Measurements from ENCODE around the gene MAGI1. TPM values are rescaled to one million over a fixed set of nuclear protein-coding genes. Genes with fewer than 3 reads are reported as not detected.

The MAGI1 gene
- total and polyA plus RNA-seq, 2 donors (not counting 1 experiment from before 2014, with no cell fraction given) = 0.10 to 0.22 TPM

GRCh38 chr3:65856907-65857306, 181.8 kb downstream of the MAGI1 start:
- no peak overlapping the region for H3K4me3 Mint-ChIP-seq
- no peaks in the 10 kb centered on the region for H3K27me3 ChIP-seq (replicated peaks in 1 of 4; ENCODE audit: control extremely low read depth in 1 of 4, control insufficient read depth in 3 of 4, insufficient read depth in 4 of 4, low read length in 3 of 4)
- ATAC-seq (ENCODE audit: low read depth) (no peak), DNase-seq (no peak)
- WGBS (ENCODE audit: insufficient coverage) = 68% methylated on average over 2 of the region's 2 CpGs
- H4K20me1 ChIP-seq (ENCODE audit: control insufficient read depth, insufficient read depth, low read length, poor library complexity, severe bottlenecking) = no peaks in the 10 kb centered on the region
- H3K4me1 Mint-ChIP-seq = no peaks in the 10 kb centered on the region
- no peaks in the 10 kb centered on the region for H3K36me3 ChIP-seq (replicated peaks in 1 of 2; ENCODE audit: control extremely low read depth in 1 of 2, control insufficient read depth in 1 of 2, extremely low read depth in 1 of 2, insufficient read depth in 2 of 2, low read length in 1 of 2)
- TF ChIP-seq EZH2 (IDR thresholded peaks at IDR 0.05; ENCODE audit: borderline replicate concordance, insufficient read depth, low read depth, low read length, poor library complexity, severe bottlenecking) (no peak), CTCF (IDR thresholded peaks at IDR 0.05) (no peak)
- no peaks in the 10 kb centered on the region for H3K79me2 ChIP-seq (ENCODE audit: control insufficient read depth, insufficient read depth, low read length)
- H3K9me3 Mint-ChIP-seq (ENCODE audit: insufficient read depth) = peaks cover 4% of the 10 kb centered on the region
- H3K9ac ChIP-seq (ENCODE audit: low read length) = no peak overlapping the region
- H3K27ac ChIP-seq (ENCODE audit: low read length in 2 of 2) = no peak overlapping the region
- H3K9me3 ChIP-seq (ENCODE audit: control extremely low read depth in 1 of 3, control insufficient read depth in 2 of 3, insufficient read depth in 1 of 3, low read length in 2 of 3) = peaks cover 0 to 7% (median 0%) of the 10 kb centered on the region in 3 donors
- H3K27ac Mint-ChIP-seq = no peak overlapping the region
- no peaks in the 10 kb centered on the region for H3K27me3 Mint-ChIP-seq
- H2AFZ ChIP-seq (ENCODE audit: insufficient read depth, low read depth, low read length, poor library complexity, severe bottlenecking) = no peak overlapping the region
- H3K4me2 ChIP-seq (replicated peaks; ENCODE audit: low read depth, low read length, poor library complexity, severe bottlenecking) = no peak overlapping the region
- POLR2A ChIA-PET = no interaction called here
- CTCF ChIA-PET = no interaction called here
- intact Hi-C loops (cut with micrococcal nuclease) = no loop called here
- H3K4me3 ChIP-seq (ENCODE audit: control extremely low read depth in 1 of 5, extremely low read depth in 1 of 5, insufficient read depth in 1 of 5, low read depth in 2 of 5, low read length in 4 of 5) = no peak overlapping the region
- no peaks in the 10 kb centered on the region for H3K4me1 ChIP-seq (ENCODE audit: control insufficient read depth in 2 of 2, insufficient read depth in 2 of 2, low read length in 2 of 2)

- Histone ChIP-seq H3K27me3 (replicated peaks in 1 of 4; ENCODE audit: control extremely low read depth in 1 of 4, control insufficient read depth in 3 of 4, insufficient read depth in 4 of 4, low read length in 3 of 4) (no peaks in the 10 kb centered on the region), H3K36me3 (replicated peaks in 1 of 2; ENCODE audit: control extremely low read depth in 1 of 2, control insufficient read depth in 1 of 2, extremely low read depth in 1 of 2, insufficient read depth in 2 of 2, low read length in 1 of 2) (no peaks in the 10 kb centered on the region), H3K79me2 (ENCODE audit: control insufficient read depth, insufficient read depth, low read length) (no peaks in the 10 kb centered on the region), H3K27ac (ENCODE audit: low read length in 2 of 2) (no peak overlapping the region), H3K9ac (ENCODE audit: low read length) (no peak overlapping the region), H2AFZ (ENCODE audit: insufficient read depth, low read depth, low read length, poor library complexity, severe bottlenecking) (no peak overlapping the region), H3K4me3 (ENCODE audit: control extremely low read depth in 1 of 5, extremely low read depth in 1 of 5, insufficient read depth in 1 of 5, low read depth in 2 of 5, low read length in 4 of 5) (no peak overlapping the region), H4K20me1 (ENCODE audit: control insufficient read depth, insufficient read depth, low read length, poor library complexity, severe bottlenecking) (no peaks in the 10 kb centered on the region), H3K4me2 (replicated peaks; ENCODE audit: low read depth, low read length, poor library complexity, severe bottlenecking) (no peak overlapping the region), H3K4me1 (ENCODE audit: control insufficient read depth in 2 of 2, insufficient read depth in 2 of 2, low read length in 2 of 2) (no peaks in the 10 kb centered on the region), H3K9me3 (ENCODE audit: control extremely low read depth in 1 of 3, control insufficient read depth in 2 of 3, insufficient read depth in 1 of 3, low read length in 2 of 3) (peaks cover 0 to 7% (median 0%) of the 10 kb centered on the region in 3 donors)
- H3K27me3 Mint-ChIP-seq = no peaks in the 10 kb centered on the region
- no peaks in the 10 kb centered on the region for H3K4me1 Mint-ChIP-seq
- WGBS (ENCODE audit: insufficient coverage) = 100% methylated on average over 2 of the region's 4 CpGs
- no peak overlapping the region for H3K27ac Mint-ChIP-seq
- intact Hi-C loops (cut with micrococcal nuclease) = no loop called here
- peaks cover 4% of the 10 kb centered on the region for H3K9me3 Mint-ChIP-seq (ENCODE audit: insufficient read depth)
- ChIA-PET CTCF (no interaction called here), POLR2A (no interaction called here)
- ATAC-seq (ENCODE audit: low read depth) = no peak
- DNase-seq = no peak
- no peak for TF ChIP-seq EZH2 (IDR thresholded peaks at IDR 0.05; ENCODE audit: borderline replicate concordance, insufficient read depth, low read depth, low read length, poor library complexity, severe bottlenecking)
- TF ChIP-seq CTCF (IDR thresholded peaks at IDR 0.05) = no peak
- no peak overlapping the region for H3K4me3 Mint-ChIP-seq
Measured at GRCh38 chr3:65855370-65856100, 183.2 kb downstream of the MAGI1 start.
